Cardiac fibroblast (primary cell): ENCODE data around the gene PDIA5.

Source experiments
- DNase-seq, 2 donors: peaks; one replicate each; pipeline versions ENCODE4 v3.0.0 to v3.0.0-alpha.2; 2010; ENCODE audit warnings: low read depth in 2 of 2
- H3K4me3 ChIP-seq, 2 donors: replicated peaks in 1 of 2; 1 replicate in 1 of 2; 2 replicates in 1 of 2; pipeline ENCODE4 v1.5.1; 2011; ENCODE audit warnings: low read depth in 2 of 2, low read length in 2 of 2, mild to moderate bottlenecking in 2 of 2, moderate library complexity in 1 of 2
- CTCF ChIP-seq: IDR thresholded peaks from one replicate; pipeline ENCODE4 v1.5.1; 2011; ENCODE audit warnings: low read depth, mild to moderate bottlenecking, low read length, inconsistent platforms

PDIA5 gene

GRCh38 chr3:123161167-123161566, 94.3 kb downstream of the PDIA5 start:
- no peak overlapping the region for H3K4me3 ChIP-seq
- DNase-seq, result no peak
- peak; percentile 11 for TF ChIP-seq CTCF

- no peak for DNase-seq
- no peak for TF ChIP-seq CTCF
- H3K4me3 ChIP-seq, result no peak overlapping the region
Measured at GRCh38 chr3:123163141-123163540, 96.3 kb downstream of the PDIA5 start.

- H3K4me3 ChIP-seq, result no peak overlapping the region
- TF ChIP-seq CTCF, result no peak
- no peak for DNase-seq
Measured at GRCh38 chr3:123165163-123165562, 98.3 kb downstream of the PDIA5 start.

- no peak for TF ChIP-seq CTCF
- no peak for DNase-seq
- H3K4me3 ChIP-seq, result no peak overlapping the region
Measured at GRCh38 chr3:123167686-123168085, 100.9 kb downstream of the PDIA5 start.

GRCh38 chr3:123168122-123168521, 101.3 kb downstream of the PDIA5 start:
- DNase-seq, result no peak
- H3K4me3 ChIP-seq, result no peak overlapping the region
- no peak for TF ChIP-seq CTCF

- no peak overlapping the region for H3K4me3 ChIP-seq
- DNase-seq, result no peak
- TF ChIP-seq CTCF, result no peak
Measured at GRCh38 chr3:123168605-123169004, 101.8 kb downstream of the PDIA5 start.

GRCh38 chr3:123169492-123169929, 102.7 kb downstream of the PDIA5 start:
- H3K4me3 ChIP-seq, result no peak overlapping the region
- DNase-seq, result no peak
- no peak for TF ChIP-seq CTCF
